HCT116 (cell line): ENCODE results near the gene GRK5. TPM values are rescaled to one million over a fixed set of nuclear protein-coding genes. Genes with fewer than 3 reads are reported as not detected.

Experiments
- ATAC-seq: fragments of 200-7000 bp; cut with Tn5 transposase; 2 replicates; pipeline ENCODE4 v1.9.1; 2020; ENCODE audit warnings: mild to moderate bottlenecking, moderate library complexity
- BruUV-seq: library from RNA; stranded (reverse); fragments of 400-500 nt; replicated peaks from 2 replicates; lab custom pipeline; 2021; lab: Mats Ljungman, UMichigan
- CTCF ChIA-PET: fragments of 300-600 bp; sonication (Branson Sonifier 250); formaldehyde crosslinking; loops from one replicate; lab custom pipeline; 2021; ENCODE audit warnings: antibody characterized with exemption; lab: Charles Lee
- POLR2A ChIA-PET: fragments of 300-600, 350-600 bp; sonication (Branson Sonifier 250); formaldehyde crosslinking; loops from one replicate; lab custom pipeline; 2021; ENCODE audit warnings: antibody characterized with exemption; lab: Charles Lee
- RAD21 ChIA-PET, 2 experiments: fragments of 300-600 bp; sonication (Branson Sonifier 250); formaldehyde crosslinking; loops; one replicate each; lab custom pipeline; 2023; ENCODE audit warnings: low total read pairs in 2 of 2; ENCODE audit not compliant: uncharacterized antibody in 2 of 2, unreplicated experiment in 2 of 2, low non-redundant PET in 1 of 2; lab: Charles Lee
- DNase-seq: peaks from one replicate; pipeline ENCODE4 v3.0.0-alpha.2; 2010; ENCODE audit warnings: low read depth, low spot score
- H2AFZ ChIP-seq: fragments of 200-600 bp; shearing (Covaris generic), sonication (generic); 2 replicates; pipeline ENCODE4 v1.6.1; 2017; ENCODE audit warnings: low read depth, mixed run types, mixed read lengths, antibody characterized with exemption, low read length; ENCODE audit not compliant: poor library complexity, severe bottlenecking
- H3K27ac ChIP-seq: 2 replicates; pipeline ENCODE4 v1.5.1; 2012; ENCODE audit warnings: low read depth, low read length
- H3K27me3 ChIP-seq: fragments of 200-600 bp; sonication (generic); 2 replicates; pipeline ENCODE4 v1.6.1; 2016; ENCODE audit warnings: mixed run types, low read length, mixed read lengths; ENCODE audit not compliant: insufficient read depth
- H3K36me3 ChIP-seq, 2 experiments: fragments of 200-500 bp in 1 of 2; fragments of 200-600 bp in 1 of 2; sonication (Bioruptor generic) in 1 of 2; sonication (generic) in 1 of 2; 2 replicates each; pipeline versions ENCODE4 v1.5.1 to v1.6.1; 2014 to 2016; ENCODE audit warnings: low read length in 2 of 2, inconsistent platforms in 1 of 2, mixed read lengths in 1 of 2, mixed run types in 1 of 2; ENCODE audit not compliant: insufficient read depth in 2 of 2, control insufficient read depth in 1 of 2
- H3K4me1 ChIP-seq, 2 experiments: fragments of 200-600 bp in 1 of 2; sonication (generic) in 1 of 2; 2 replicates each; pipeline versions ENCODE4 v1.5.1 to v1.6.1; 2012 to 2017; ENCODE audit warnings: low read length in 2 of 2, inconsistent platforms in 1 of 2, mild to moderate bottlenecking in 1 of 2, mixed read lengths in 1 of 2, mixed run types in 1 of 2, moderate library complexity in 1 of 2; ENCODE audit not compliant: insufficient read depth in 2 of 2, control insufficient read depth in 1 of 2
- H3K4me2 ChIP-seq: fragments of 200-600 bp; sonication (generic); 2 replicates; pipeline ENCODE4 v1.6.1; 2017; ENCODE audit warnings: mixed run types, low read length, mixed read lengths
- H3K4me3 ChIP-seq, 2 experiments: fragments of 200-600 bp in 1 of 2; sonication (generic) in 1 of 2; replicated peaks in 1 of 2; 2 replicates each; pipeline ENCODE4 v1.5.1; 2011 to 2016; ENCODE audit warnings: low read length in 2 of 2, control low read depth in 1 of 2, low read depth in 1 of 2, mild to moderate bottlenecking in 1 of 2, mixed read lengths in 1 of 2, mixed run types in 1 of 2
- H3K79me2 ChIP-seq: fragments of 200-600 bp; sonication (generic); 2 replicates; pipeline ENCODE4 v1.6.1; 2017; ENCODE audit warnings: mild to moderate bottlenecking, mixed run types, low read length, moderate library complexity, mixed read lengths; ENCODE audit not compliant: insufficient read depth
- H3K9ac ChIP-seq: fragments of 200-600 bp; sonication (generic); 2 replicates; pipeline ENCODE4 v1.6.1; 2016; ENCODE audit warnings: low read length, mixed read lengths
- H3K9me2 ChIP-seq: fragments of 200-600 bp; sonication (generic), shearing (Covaris generic); 2 replicates; pipeline ENCODE4 v1.6.1; 2017; ENCODE audit warnings: mixed run types, mild to moderate bottlenecking, moderate library complexity; ENCODE audit not compliant: insufficient read depth
- H3K9me3 ChIP-seq, 2 experiments: fragments of 200-500 bp in 1 of 2; fragments of 200-600 bp in 1 of 2; sonication (Bioruptor generic) in 1 of 2; sonication (generic) in 1 of 2; 2 replicates each; pipeline ENCODE4 v1.6.1; 2014 to 2017; ENCODE audit warnings: low read length in 2 of 2, mixed read lengths in 2 of 2, inconsistent platforms in 1 of 2, low read depth in 1 of 2, mild to moderate bottlenecking in 1 of 2, mixed run types in 1 of 2, moderate library complexity in 1 of 2; ENCODE audit not compliant: control insufficient read depth in 1 of 2, insufficient read depth in 1 of 2
- H4K20me1 ChIP-seq: fragments of 200-600 bp; sonication (generic), shearing (Covaris generic); 2 replicates; pipeline ENCODE4 v1.6.1; 2017; ENCODE audit warnings: mixed run types, mild to moderate bottlenecking, moderate library complexity; ENCODE audit not compliant: insufficient read depth
- EGR1 ChIP-seq: IDR thresholded peaks from 2 replicates; pipeline ENCODE4 v1.6.1; 2012; ENCODE audit warnings: low read depth
- EZH2 ChIP-seq: fragments of 200-600 bp; sonication (generic); IDR thresholded peaks from 2 replicates; pipeline ENCODE4 v1.6.1; 2017; ENCODE audit warnings: antibody characterized with exemption, mixed run types
- SRF ChIP-seq: IDR thresholded peaks from 2 replicates; pipeline ENCODE4 v1.6.1; 2012; ENCODE audit warnings: low read depth
- YY1 ChIP-seq: IDR thresholded peaks from 2 replicates; pipeline ENCODE4 v1.6.1; 2011; ENCODE audit warnings: low read length, low read depth, moderate library complexity, mild to moderate bottlenecking; ENCODE audit not compliant: insufficient replicate concordance; ENCODE audit errors: extremely low read depth
- intact Hi-C: fragments of 100-400 bp; cut with micrococcal nuclease; formaldehyde crosslinking; loops from 2 replicates; pipeline ENCODE4 v1.10.0; 2022
- total RNA-seq: library from RNA; stranded (reverse); gene quantifications from one replicate; pipeline ENCODE4 v1.2.1, GENCODE V29; 2021; ENCODE audit not compliant: unreplicated experiment
- TF ChIP-seq, protein P1 (sequence below): IDR thresholded peaks from 2 replicates; pipeline ENCODE4 v1.6.1; 2011; ENCODE audit warnings: mild to moderate bottlenecking, low read length, moderate library complexity; ENCODE audit not compliant: insufficient replicate concordance; ENCODE audit errors: extremely low read depth
- TF ChIP-seq, protein P2 (sequence below): IDR thresholded peaks from 2 replicates; pipeline ENCODE4 v1.6.1; 2012; ENCODE audit warnings: low read depth
- TF ChIP-seq, protein P3 (sequence below): IDR thresholded peaks from 2 replicates; pipeline ENCODE4 v1.6.1; 2012

GRK5 gene
- total RNA-seq, 1 experiment from 2014 or later, result 7.3 TPM

DNA sequence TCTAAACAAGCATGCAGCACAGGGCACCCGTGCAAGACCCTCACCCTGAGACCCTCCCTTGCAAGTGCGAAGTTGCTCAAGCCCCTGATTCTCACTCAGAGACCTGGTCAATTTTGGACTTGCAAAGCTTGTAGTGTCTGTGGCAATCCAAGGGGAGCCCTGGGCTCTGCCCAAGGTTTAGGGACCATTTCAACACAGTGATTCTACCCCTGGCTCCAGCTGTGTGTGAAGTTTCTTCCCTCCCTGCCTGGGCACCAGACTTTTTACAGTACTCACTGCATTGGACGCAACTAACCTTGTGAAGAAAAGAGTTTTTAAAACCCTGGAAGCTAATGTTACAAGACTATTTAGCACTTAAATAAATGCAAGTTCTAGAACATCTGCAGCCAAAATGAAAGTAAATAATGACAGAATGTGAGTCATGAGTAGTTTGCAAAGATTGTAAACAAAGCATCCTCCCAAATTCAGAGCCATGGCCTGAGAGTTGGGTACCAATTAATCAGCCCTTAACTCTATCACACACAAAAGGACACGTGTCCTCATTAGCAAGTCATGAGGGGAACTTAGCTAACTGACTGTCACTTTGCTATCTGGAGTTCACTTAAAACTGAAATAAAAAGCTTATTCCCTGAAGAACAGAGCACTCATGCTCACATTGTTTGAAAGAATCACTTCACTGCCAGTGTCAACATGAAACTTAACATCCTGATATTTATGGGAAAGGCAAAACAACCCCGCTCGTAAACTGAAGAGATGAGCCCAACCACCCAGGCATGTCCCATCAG lies 287.1 kb downstream of the GRK5 start (continued):
- TF ChIP-seq YY1, result no peak
- TF ChIP-seq, protein P1, sequence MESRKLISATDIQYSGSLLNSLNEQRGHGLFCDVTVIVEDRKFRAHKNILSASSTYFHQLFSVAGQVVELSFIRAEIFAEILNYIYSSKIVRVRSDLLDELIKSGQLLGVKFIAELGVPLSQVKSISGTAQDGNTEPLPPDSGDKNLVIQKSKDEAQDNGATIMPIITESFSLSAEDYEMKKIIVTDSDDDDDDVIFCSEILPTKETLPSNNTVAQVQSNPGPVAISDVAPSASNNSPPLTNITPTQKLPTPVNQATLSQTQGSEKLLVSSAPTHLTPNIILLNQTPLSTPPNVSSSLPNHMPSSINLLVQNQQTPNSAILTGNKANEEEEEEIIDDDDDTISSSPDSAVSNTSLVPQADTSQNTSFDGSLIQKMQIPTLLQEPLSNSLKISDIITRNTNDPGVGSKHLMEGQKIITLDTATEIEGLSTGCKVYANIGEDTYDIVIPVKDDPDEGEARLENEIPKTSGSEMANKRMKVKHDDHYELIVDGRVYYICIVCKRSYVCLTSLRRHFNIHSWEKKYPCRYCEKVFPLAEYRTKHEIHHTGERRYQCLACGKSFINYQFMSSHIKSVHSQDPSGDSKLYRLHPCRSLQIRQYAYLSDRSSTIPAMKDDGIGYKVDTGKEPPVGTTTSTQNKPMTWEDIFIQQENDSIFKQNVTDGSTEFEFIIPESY, result no peak
- no peak for TF ChIP-seq EZH2

DNA sequence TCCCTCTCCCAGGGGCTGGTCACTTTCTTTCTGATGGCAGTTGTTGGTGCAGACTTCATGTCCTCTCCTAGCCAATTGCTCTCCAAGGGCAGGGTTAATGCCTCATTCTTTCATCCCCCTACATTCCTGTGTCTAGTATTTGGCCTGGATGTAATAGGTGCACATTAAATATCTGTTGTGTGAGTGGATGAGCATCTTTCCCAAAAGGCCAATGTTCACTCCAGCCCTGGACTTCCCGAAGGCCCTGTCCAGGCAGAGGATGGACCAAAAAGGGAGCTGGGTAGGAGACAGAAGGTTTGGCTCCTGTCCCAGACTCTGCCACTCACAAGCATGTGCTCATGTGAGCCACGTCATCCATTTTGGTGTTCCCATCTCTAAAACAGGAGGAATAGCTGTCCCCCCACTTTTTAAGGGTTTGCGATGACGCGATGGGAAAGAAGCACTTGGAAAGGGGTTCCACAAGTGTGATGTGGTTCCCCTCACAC lies 287.7 kb downstream of the GRK5 start:
- Histone ChIP-seq H3K27me3 (no peaks in the 10 kb centered on the region), H3K79me2 (no peaks in the 10 kb centered on the region), H3K4me2 (no peak overlapping the region), H3K9me2 (no peaks in the 10 kb centered on the region), H3K36me3 (no peaks in the 10 kb centered on the region; a peak in 1 of 4 replicates), H3K27ac (no peak overlapping the region), H3K9ac (no peak overlapping the region), H4K20me1 (no peaks in the 10 kb centered on the region), H3K4me3 (no peak overlapping the region), H2AFZ (no peak overlapping the region), H3K4me1 (no peaks in the 10 kb centered on the region; a peak in 1 of 4 replicates), H3K9me3 (no peaks in the 10 kb centered on the region)
- no TSS peak for BruUV-seq
- TF ChIP-seq, protein P2, sequence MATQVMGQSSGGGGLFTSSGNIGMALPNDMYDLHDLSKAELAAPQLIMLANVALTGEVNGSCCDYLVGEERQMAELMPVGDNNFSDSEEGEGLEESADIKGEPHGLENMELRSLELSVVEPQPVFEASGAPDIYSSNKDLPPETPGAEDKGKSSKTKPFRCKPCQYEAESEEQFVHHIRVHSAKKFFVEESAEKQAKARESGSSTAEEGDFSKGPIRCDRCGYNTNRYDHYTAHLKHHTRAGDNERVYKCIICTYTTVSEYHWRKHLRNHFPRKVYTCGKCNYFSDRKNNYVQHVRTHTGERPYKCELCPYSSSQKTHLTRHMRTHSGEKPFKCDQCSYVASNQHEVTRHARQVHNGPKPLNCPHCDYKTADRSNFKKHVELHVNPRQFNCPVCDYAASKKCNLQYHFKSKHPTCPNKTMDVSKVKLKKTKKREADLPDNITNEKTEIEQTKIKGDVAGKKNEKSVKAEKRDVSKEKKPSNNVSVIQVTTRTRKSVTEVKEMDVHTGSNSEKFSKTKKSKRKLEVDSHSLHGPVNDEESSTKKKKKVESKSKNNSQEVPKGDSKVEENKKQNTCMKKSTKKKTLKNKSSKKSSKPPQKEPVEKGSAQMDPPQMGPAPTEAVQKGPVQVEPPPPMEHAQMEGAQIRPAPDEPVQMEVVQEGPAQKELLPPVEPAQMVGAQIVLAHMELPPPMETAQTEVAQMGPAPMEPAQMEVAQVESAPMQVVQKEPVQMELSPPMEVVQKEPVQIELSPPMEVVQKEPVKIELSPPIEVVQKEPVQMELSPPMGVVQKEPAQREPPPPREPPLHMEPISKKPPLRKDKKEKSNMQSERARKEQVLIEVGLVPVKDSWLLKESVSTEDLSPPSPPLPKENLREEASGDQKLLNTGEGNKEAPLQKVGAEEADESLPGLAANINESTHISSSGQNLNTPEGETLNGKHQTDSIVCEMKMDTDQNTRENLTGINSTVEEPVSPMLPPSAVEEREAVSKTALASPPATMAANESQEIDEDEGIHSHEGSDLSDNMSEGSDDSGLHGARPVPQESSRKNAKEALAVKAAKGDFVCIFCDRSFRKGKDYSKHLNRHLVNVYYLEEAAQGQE, result no peak
- TF ChIP-seq EGR1 (no peak), SRF (no peak), EZH2 (no peak)
- TF ChIP-seq, protein P3, sequence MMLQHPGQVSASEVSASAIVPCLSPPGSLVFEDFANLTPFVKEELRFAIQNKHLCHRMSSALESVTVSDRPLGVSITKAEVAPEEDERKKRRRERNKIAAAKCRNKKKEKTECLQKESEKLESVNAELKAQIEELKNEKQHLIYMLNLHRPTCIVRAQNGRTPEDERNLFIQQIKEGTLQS, result no peak
- RAD21 ChIA-PET, result no interaction called here
- ATAC-seq, result no peak
- intact Hi-C loops, result no loop called here
- DNase-seq, result no peak
- CTCF ChIA-PET, result interaction anchor here (0.8 kb wide), 1 partner anchor 296 kb away, joined by 4 read pairs; no protein-coding TSS in a partner anchor
- POLR2A ChIA-PET, result no interaction called here
